D341Med (cell line): ENCODE measurements around the gene CHCHD1.
A peak's percentile ranks its signal among the peaks of the same experiment; 100 is the strongest.
"Not testable (repeated sequence)": the region's sequence is repeated elsewhere in the genome, so short reads cannot be mapped to it uniquely, and the experiment has no call there.

Experiments
- DNase-seq: peaks from one replicate; pipeline ENCODE4 v3.0.0; 2012; ENCODE audit warnings: low spot score

Gene CHCHD1

DNA sequence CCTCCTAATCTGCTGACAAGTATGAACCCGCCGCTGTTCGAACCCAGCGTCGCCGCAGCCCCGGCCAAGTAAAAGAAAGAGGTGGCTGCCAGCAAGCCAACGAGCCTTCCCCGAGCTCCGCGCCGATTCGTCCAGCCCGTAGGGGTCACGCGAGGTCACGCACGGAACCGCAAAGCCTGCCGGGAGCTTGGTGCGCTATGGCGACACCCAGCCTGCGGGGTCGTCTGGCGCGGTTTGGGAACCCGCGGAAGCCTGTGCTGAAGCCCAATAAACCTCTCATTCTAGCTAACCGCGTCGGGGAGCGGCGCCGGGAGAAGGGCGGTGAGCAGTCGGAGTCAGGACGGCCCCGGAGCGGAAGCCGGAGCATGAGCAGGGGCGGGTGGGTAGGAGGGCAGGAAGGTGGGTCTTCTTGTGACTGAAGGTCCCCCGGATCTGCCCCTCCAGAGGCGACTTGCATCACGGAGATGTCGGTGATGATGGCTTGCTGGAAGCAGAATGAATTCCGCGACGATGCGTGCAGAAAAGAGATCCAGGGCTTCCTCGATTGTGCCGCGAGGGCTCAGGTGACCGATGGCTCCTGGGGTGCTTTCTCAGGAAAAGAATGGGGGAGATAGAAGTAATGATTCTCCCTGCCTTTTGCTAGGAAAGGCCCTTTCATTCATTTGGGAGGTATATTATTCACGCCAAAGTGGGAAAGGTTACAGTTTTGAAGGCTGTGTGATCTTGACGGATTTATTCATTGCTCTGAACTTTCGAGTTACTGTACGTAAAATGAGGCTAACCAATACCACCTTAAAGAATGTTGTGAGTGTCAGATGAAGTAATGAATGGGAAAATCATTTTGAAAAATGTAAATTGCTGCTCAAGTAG lies at the start of gene CHCHD1:
Gene CHCHD1, plus strand, starts transcription at position 170 of the 870 bp plus-strand sequence. Its CDS starts 28 bp downstream, at position 198.
- peak; percentile 84 for DNase-seq

DNA sequence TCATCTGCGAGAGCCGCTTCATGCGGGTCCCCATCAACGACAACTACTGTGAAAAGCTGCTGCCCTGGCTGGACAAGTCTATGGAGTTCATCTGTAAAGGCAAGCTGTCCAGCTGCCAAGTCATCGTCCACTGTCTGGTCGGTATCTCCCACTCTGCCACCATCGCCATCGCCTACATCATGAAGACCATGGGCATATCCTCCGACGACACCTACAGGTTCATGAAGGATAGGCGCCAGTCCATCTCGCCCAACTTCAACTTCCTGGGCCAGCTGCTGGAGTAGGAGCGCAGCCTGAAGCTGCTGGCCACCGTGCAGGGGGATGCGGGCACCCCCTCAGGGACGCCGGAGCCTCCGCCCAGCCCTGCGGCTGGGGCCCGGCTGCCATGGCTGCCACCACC lies 49.4 kb upstream of the CHCHD1 start:
- no peak for DNase-seq

DNA sequence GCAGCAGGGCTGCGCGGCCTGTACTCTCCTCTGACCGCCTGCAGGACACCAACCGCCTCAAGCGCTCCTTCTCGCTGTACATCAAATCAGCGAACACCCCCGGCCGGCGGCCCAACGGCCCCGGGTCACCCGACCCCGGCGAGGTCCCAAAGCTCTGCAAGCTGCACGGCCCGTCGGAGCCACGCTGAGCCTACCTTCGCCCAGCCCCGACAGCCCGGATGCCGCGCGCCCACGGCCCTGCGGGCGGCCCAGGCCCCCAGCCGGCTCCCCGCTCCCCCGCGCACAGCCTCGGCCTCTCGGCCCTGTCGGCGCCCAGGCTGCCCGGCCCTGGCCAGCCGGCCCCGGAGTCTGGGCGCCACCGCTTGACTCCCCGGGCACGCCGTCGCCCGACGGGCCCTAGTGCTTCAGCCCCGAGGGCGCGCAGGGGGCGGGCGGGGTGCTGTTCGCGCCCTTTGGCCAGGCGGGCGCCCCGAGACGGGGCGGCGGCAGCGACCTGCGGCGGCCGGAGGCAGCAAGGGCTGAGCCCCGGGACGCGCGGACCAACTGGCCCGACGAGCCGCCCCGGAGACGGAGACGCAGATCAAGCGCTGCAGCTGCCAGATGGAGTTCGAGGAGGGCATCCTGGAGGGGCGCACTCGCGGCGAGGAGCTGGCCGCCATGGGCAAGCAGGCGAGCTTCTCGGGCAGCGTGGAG lies 48.8 kb upstream of the CHCHD1 start:
- DNase-seq = no peak

DNA sequence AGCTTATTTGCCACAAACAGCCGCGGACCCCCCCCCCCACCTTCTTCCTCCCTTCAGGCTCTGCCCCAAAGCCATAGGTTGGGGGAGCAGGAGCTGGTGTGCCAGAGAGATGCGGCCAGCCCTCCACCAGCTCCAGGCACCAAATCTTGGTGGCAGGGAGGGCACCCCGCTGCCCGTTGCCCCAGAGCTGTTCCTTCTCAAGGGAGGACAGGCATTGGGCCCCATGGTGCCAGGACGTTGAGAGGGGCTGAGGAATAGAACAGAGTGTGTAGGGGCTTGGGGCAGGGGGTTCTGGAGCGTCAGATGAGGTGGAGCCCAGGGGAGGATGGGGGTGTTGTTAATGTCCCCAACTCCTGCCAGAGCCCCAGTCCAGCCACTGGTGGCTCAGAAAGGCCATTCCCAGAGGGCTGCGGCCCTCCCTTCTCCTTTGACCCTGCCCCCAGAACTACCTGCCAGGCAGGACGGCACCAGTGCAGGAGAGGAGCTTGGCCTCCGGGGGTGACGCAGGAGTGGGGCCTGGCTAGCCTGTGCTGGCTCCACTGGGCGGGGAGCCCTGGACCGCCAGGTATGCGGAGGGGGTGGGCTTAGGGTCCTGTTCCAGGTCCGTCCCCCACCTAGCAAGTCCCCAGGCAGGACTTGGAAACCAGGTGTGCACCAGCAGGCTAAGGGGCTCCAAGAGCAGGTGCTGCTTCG lies 47.7 kb upstream of the CHCHD1 start:
- DNase-seq = no peak

DNA sequence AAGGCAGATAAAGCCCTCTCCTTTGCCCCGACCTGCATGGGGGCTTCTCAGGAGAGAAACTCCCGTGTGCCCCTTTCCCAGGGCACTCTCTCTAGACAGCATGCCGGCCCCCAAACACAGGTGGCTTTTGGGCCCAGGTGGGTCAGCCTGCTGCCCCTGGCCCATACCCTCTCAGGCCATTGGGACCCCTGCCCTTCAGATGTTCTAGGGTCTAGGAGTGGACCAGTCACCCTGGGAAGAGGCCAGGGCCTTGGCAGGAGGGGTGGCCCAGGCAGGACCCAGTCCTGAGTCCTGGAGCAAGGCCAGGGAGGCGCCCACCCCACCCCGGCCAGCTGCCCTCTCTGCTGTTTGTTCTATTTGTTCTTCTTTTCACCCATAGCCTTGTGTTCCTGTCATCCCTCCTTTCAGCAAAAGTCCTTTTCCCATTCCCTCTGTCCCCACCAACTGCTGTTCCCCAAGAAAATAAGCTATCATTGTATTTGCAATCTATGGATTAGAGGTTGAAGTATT lies 47.0 kb upstream of the CHCHD1 start:
- DNase-seq = no peak

DNA sequence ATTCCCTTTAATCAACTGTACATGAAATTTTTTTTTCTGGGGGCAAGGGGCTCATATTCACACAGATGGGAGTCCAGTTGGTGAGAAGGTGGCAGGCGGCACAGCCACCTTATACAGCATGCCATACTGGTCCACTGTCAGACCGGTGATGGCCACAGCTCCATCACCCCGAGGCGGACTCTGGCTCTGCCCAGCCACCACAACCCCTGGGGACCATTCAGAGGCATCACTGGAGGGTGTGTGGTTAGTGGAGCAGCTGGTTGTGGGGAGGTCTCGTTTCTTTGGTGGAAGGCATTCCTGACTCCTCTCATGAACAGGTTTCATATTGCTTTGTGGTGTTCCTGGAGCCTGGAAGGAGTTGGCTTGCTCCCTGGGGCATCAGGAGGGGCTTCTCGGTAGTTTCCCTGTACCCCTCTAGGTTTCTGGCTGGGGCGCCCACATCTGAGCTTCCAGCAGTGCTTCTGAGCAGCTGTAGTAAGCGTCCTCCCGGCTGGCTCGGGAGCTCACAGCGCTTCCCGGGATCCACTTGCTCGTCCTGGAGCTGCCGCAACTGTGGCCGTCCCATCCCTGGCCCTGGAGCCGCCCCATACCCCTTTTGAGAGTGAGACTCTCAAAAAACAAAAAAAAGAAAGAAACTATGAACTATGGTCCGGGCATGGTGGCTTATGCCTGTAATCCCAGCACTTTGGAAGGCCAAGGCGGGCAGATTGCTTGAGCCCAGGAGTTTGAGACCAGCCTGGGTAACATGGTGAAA lies 41.2 kb upstream of the CHCHD1 start:
- not testable (repeated sequence) for DNase-seq

DNA sequence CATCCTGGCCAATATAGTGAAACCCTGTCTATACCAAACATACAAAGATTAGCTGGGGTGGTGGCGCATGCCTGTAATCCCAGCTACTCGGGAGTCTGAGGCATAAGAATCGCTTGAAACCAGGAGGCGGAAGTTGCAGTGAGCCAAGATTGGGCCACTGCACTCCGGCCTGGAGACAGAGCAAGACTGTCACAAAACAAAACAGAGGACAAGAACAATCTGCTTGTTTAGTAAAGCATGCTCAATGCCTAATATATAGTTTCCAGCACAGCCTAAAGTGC lies 39.5 kb upstream of the CHCHD1 start:
- DNase-seq = no peak

DNA sequence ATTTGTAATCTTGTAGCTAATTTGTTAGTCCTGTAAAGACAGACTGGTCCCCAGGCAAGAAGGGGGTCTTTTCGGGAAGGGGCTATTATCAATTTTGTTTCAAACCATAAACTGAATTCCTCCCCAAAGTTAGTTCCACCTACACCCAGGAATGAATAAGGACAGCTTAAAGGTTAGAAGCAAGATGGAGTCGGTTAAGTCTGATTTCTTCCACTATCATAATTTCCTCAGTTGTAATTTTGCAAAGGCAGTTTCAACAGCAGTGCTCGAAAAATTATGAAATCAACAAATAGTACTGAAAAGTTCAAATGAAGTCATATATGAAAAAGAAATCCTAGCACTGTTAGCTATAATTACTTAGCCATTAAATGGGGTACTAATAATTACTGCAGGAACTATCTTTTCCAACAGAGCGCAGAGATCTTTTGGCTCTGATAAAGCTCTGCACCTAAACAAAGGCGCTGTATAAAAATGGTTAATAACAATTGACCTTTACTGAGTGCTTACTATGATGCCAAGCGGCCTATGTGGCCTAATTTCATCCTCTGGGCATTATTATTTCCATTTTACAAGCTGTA lies 38.4 kb upstream of the CHCHD1 start:
- DNase-seq = no peak

DNA sequence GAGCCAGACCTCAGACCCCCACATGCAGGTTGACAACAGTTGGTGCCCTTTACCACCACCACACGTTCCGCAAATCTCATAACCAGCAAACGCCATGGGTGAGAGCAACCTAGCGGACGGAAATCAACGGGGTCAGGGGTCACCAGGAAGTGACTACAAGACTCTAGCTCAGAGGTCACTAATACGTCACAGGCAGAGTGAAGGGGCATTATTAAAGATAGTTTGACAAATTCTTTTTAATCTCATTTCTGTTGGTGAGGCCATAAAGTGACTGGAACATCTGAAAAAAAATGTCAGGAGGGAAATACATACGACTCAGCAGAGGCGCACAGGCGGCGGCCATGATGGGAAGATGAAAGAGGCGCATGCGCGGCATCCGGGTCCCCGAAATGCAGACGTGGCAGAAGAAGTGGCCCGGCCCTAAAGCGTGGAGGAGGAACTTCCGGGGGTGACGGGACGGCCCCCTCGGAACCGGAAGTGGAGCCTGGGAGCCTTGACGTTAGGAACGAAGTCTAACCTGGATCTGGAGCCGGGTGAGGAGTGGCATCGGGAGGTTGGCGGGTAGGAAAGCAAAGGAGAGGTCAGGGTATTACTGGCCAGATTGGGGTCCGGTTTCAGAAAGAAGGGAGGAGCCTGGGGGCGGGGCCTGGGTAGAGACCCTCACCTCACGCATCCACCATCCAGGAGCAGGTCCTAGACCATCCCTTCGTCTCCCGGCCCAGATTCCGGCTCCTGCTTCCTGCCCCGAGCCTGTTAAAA lies 37.8 kb upstream of the CHCHD1 start, which contains the start of gene SEC24C:
Gene SEC24C, plus strand, starts transcription at position 468 of the 759 bp plus-strand sequence. CDS start 2,461 bp downstream, outside the sequence.
- peak; percentile 90 for DNase-seq

DNA sequence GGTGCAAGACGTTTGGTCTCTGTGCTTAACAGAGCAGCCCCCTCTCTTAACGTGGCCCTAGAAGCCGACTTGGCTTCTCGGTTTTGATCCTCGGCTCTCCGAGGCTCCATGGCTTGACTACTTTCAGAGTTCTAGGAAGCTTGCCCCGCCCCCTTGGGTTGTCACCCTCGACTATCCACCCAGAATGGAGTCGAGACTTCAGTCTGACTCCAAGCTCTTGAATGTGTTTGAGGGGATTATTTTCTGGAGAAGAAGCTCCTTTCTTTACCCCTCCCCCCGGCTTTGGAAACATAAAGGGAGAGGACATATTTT lies 37.2 kb upstream of the CHCHD1 start:
- no peak for DNase-seq

DNA sequence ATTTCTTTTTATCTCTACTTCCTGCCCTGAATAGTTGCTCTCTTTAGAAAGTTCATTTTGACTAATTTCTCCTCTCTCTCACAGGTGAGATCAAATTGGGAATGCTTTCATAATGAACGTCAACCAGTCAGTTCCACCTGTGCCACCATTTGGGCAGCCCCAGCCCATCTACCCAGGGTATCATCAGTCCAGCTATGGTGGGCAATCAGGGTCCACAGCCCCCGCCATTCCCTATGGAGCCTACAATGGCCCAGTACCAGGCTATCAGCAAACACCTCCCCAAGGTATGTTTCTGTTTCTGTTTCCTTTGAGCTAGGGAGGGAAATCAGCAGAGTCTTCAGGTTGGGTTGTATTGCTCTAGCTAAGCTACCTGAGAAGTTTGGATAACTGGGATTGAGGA lies 35.1 kb upstream of the CHCHD1 start:
- no peak for DNase-seq

DNA sequence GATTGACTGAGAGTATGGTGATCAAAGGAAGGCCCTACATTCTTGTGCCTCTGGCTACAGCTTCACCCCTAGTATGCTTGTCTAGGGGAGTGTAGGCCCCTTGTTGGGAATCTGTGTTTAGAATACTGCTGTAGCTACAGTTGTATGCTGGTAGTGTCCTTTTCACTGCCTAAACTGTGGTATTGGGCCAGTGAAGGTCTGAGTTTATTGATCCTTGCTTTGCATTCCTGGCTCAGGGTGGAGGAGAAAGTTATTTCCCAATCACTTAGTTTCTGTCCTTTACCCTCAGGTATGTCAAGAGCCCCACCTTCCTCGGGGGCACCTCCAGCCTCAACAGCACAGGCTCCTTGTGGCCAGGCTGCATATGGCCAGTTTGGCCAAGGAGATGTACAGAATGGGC lies 31.0 kb upstream of the CHCHD1 start:
- DNase-seq = no peak

DNA sequence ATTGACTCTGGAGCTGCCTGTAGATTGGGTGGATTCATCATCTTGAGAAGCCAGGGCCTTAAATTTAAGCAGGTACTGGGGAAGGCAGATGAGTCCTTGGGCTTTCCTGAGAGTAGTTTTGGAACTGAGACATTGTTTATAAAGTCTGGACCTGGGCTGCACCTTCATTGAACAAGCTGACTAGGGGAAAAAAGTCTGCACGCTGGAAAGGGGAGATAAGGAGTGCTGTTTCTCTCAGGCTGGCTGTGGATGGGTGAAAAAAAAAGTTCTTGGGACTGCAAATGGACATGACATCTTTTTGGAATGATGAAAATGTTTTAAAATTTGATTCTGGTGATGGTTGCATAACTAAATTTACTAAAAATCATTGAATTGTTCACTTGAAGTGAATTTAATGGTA lies 25.7 kb upstream of the CHCHD1 start:
- DNase-seq = no peak

DNA sequence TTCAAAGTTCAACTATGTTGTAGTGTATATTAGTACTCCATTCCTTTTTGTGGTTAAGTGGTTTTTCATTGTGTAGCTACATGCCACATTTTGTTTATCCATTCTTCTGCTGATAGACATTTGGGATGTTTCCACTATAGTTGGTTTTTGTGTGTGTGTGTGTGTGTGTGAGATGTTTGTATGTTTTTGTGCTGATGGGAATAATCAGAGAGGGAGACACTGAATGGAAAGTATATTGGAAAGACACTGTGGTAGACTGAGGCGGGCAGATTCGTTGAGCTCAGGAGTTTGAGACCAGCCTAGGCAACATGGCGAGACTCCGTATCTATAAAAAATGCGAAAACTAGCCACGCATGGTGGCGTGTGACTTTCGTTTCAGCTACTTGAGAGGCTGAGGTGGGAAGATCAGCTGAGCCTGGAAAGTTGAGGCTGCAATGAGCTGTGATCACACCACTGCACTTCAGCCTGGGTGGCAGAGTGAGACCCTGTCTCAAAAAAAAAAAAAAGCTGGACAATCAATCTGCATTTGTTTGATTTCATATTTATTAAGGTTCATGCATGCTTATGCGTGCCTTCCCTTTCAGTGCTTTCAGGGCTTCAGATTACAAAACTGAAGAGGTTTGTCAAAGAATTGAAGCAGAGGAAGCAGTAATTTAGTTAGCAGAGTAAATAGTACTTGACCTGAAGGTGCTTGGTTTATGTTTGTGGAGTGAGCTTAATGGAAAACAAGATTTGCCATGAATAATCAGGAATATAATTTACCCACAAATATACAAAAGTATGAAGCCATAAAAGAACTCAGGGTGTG lies 22.9 kb upstream of the CHCHD1 start:
- no peak for DNase-seq

DNA sequence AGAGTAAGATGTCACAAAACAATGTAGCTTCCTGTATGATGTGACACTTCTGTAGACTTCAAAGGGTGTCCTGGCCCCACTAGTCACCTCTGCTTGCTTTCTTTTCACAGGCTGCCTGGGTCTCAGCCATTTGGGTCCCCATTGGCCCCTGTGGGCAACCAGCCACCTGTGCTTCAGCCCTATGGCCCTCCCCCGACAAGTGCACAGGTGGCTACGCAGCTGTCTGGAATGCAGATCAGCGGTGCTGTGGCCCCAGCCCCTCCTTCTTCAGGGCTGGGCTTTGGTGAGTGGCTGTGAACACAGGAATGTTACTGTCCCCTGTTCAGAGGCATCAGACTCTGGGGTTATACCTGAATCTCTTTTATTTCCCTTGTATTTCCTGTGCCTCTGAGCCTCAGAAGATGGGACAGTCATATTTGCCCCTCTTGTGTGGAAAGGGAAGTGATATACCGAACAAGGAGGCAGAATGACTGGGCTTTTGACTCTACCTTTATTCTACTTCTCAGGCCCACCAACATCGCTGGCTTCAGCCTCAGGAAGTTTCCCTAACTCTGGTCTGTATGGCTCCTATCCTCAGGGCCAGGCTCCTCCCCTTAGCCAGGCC lies 22.2 kb upstream of the CHCHD1 start:
- no peak for DNase-seq

DNA sequence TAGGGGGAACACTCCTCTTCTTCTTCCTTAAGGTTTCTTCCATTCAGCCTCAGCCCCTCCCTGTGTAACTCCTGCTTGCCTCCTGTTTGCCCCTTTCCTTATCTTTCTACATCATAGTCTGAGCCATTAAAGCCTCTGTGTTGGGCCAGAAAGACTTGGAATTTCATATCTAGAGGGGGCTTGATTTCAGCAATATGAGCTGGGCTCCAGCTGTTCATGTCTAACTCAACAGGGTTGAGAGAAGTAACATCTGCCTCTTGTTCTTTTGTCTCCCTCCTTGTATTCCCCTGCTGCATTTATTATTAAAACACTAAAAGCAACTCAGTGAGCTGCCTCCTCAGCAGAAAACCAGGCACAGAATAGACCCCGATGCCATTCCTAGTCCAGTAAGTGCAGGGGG lies 20.1 kb upstream of the CHCHD1 start:
- DNase-seq = no peak

DNA sequence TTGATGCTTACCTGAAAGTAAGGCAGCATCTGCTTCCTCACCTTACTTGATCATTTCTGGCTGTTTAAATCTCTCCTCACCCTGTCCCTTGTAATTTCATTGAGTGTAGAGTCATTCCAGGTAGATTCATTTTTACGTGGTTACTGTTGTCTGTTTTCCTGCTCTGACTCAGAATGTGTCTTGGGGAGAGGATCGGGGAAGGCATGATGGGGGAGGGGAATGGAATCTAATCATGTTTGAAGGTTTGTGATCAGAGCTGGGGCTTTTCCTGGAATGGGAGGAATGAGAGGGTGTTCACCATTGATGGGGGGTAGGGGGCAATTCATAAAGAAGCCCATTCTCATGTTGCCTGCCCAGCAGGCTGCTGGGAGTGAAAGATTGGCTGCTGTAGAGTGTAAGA lies 18.9 kb upstream of the CHCHD1 start:
- DNase-seq = no peak

DNA sequence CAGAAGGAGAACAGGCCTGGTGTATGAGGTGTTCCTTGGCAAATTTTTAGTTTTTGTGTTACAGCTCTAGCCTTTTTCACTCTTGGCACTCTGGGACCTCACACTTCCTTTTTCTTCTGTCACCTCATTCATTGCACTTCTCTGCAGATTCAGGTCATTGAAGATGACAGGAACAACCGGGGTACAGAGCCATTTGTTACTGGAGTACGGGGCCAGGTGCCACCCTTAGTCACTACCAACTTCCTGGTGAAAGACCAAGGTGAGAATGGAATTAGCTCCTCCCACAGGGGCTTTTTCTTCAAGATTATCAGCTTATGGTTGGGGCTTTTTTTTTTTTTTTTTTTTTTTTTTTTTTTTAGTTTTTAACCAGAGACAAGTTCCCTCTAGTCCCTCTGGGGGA lies 18.5 kb upstream of the CHCHD1 start:
- no peak for DNase-seq

DNA sequence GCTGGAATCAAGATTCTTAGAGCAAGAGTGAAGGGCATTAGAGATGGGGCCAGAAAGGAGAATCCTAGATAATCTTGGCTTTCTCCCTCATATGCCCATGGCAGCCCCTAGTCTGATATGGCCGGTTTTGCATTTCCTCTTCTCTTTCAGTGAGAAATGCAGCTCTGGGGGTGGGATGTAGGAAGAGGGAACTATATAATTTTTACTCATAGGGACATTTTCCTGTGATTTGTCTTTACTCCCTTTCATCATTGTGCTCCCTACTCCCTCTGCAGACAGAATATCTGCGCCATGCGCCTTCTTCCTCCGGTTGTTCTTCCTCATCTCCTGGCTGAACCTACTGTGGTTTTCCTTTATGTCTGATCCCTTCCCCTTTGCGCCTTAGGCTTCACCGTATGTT lies 16.8 kb upstream of the CHCHD1 start:
- DNase-seq = no peak

DNA sequence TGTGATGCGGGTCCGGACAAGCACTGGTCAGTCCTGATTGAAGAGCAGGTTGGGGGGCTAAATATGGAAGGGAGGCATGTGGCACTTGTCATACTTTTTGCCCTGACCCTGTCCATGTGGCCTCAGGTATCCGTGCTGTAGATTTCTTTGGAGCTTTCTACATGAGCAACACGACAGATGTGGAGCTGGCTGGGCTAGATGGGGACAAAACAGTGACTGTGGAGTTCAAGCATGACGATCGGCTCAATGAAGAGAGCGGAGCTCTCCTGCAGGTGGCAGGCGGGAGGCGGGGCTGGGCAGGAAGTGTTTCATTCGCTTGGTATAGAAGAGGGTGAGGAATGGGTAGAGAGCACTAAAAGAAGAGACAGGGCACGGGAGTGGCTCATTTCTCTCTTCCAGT lies 13.0 kb upstream of the CHCHD1 start:
- no peak for DNase-seq
